Bone marrow (tissue), 2 donors: ENCODE data around the gene ZCCHC3.
A peak's percentile ranks its signal among the peaks of the same experiment; 100 is the strongest.
"Not testable (repeated sequence)": the region's sequence is repeated elsewhere in the genome, so short reads cannot be mapped to it uniquely, and the experiment has no call there.

Experiments
- DNase-seq, 2 donors: peaks; one replicate each; lab custom pipeline; 2025; lab: John Stamatoyannopoulos, UW

ZCCHC3 gene

GRCh38 chr20:297098-297924 is at the start of gene ZCCHC3:
ZCCHC3 (plus strand) TSS chr20:297570; CDS start chr20:297587, 17 bp downstream.
- peak; percentile 70 to 76 for DNase-seq

- DNase-seq: no peak
Observed at GRCh38 chr20:251354-251753, 46.0 kb upstream of the ZCCHC3 start.

- DNase-seq: no peak
Observed at GRCh38 chr20:252801-253200, 44.6 kb upstream of the ZCCHC3 start.

GRCh38 chr20:253447-253846 is 43.9 kb upstream of the ZCCHC3 start:
- not testable (repeated sequence) for DNase-seq

- no peak for DNase-seq
Observed at GRCh38 chr20:257419-257818, 40.0 kb upstream of the ZCCHC3 start, which contains the start of gene DEFB132. DEFB132 (plus strand) TSS chr20:257724; CDS start chr20:257779, 55 bp downstream.

- DNase-seq: no peak
Observed at GRCh38 chr20:258269-258858, 39.0 kb upstream of the ZCCHC3 start.

- DNase-seq: peak in 1 of 2 donors; percentile 35
Observed at GRCh38 chr20:258963-259362, 38.4 kb upstream of the ZCCHC3 start.

GRCh38 chr20:259981-260380 is 37.4 kb upstream of the ZCCHC3 start:
- DNase-seq: no peak

GRCh38 chr20:263701-264100 is 33.7 kb upstream of the ZCCHC3 start:
- no peak for DNase-seq

GRCh38 chr20:266596-267562 is 30.5 kb upstream of the ZCCHC3 start:
- peak; percentile 50 to 69 for DNase-seq

GRCh38 chr20:270517-270916 is 26.9 kb upstream of the ZCCHC3 start:
- no peak for DNase-seq

GRCh38 chr20:271069-271468 is 26.3 kb upstream of the ZCCHC3 start:
- DNase-seq: no peak

- no peak for DNase-seq
Observed at GRCh38 chr20:271528-271927, 25.8 kb upstream of the ZCCHC3 start.

- no peak for DNase-seq
Observed at GRCh38 chr20:272718-273117, 24.7 kb upstream of the ZCCHC3 start.

GRCh38 chr20:273884-274283 is 23.5 kb upstream of the ZCCHC3 start:
- no peak for DNase-seq

GRCh38 chr20:275791-276190 is 21.6 kb upstream of the ZCCHC3 start:
- DNase-seq: no peak

- DNase-seq: no peak
Observed at GRCh38 chr20:276620-277495, 20.5 kb upstream of the ZCCHC3 start.

GRCh38 chr20:277496-277781 is 19.9 kb upstream of the ZCCHC3 start:
- DNase-seq: no peak

GRCh38 chr20:278181-278580 is 19.2 kb upstream of the ZCCHC3 start:
- no peak for DNase-seq

GRCh38 chr20:278607-279571 is 18.5 kb upstream of the ZCCHC3 start:
- DNase-seq: no peak
